H9 (cell line): ENCODE results near the gene NECAB2. TPM values are rescaled to one million over a fixed set of nuclear protein-coding genes. Genes with fewer than 3 reads are reported as not detected.
A peak's percentile ranks its signal among the peaks of the same experiment; 100 is the strongest.

Experiments used
- DNase-seq: peaks from one replicate; pipeline ENCODE4 v3.0.0-alpha.2; 2017
- H2AFZ ChIP-seq: one replicate; pipeline ENCODE4 v1.6.1; 2013; ENCODE audit warnings: mild to moderate bottlenecking, low read length, control low read depth, moderate library complexity
- H2AK5ac ChIP-seq: 2 replicates; pipeline ENCODE4 v1.6.1; 2013; ENCODE audit warnings: low read length, control low read depth, mixed read lengths; ENCODE audit not compliant: insufficient read length
- H2BK120ac ChIP-seq: one replicate; pipeline ENCODE4 v1.6.1; 2013; ENCODE audit warnings: low read depth, mild to moderate bottlenecking, low read length, control low read depth, inconsistent platforms; ENCODE audit not compliant: poor library complexity, severe bottlenecking
- H2BK12ac ChIP-seq: 2 replicates; pipeline ENCODE4 v1.6.1; 2013; ENCODE audit warnings: low read length, control low read depth, mixed read lengths, low read depth; ENCODE audit not compliant: insufficient read length
- H2BK15ac ChIP-seq: 2 replicates; pipeline ENCODE4 v1.6.1; 2013; ENCODE audit warnings: low read depth, low read length, control low read depth
- H2BK20ac ChIP-seq: one replicate; pipeline ENCODE4 v1.6.1; 2013; ENCODE audit warnings: low read depth, mild to moderate bottlenecking, low read length, control low read depth, inconsistent platforms; ENCODE audit not compliant: poor library complexity, severe bottlenecking
- H2BK5ac ChIP-seq: 2 replicates; pipeline ENCODE4 v1.6.1; 2013; ENCODE audit warnings: low read length, control low read depth, mixed read lengths; ENCODE audit not compliant: insufficient read length
- H3K14ac ChIP-seq: 2 replicates; pipeline ENCODE4 v1.6.1; 2013; ENCODE audit warnings: low read length, control low read depth; ENCODE audit not compliant: insufficient read depth
- H3K18ac ChIP-seq: 2 replicates; pipeline ENCODE4 v1.6.1; 2013; ENCODE audit warnings: low read depth, mild to moderate bottlenecking, mixed read lengths, low read length, control low read depth; ENCODE audit not compliant: insufficient read length
- H3K23ac ChIP-seq: 2 replicates; pipeline ENCODE4 v1.6.1; 2013; ENCODE audit warnings: low read length, control low read depth, mixed read lengths, low read depth; ENCODE audit not compliant: insufficient read length
- H3K23me2 ChIP-seq: 2 replicates; pipeline ENCODE4 v1.6.1; 2013; ENCODE audit warnings: low read depth, mild to moderate bottlenecking, mixed read lengths, low read length, control low read depth; ENCODE audit not compliant: insufficient read length, poor library complexity, severe bottlenecking
- H3K27ac ChIP-seq: 2 replicates; pipeline ENCODE4 v1.5.1; 2013; ENCODE audit warnings: low read length, control low read depth, mixed read lengths, low read depth; ENCODE audit not compliant: insufficient read length
- H3K27me3 ChIP-seq: 2 replicates; pipeline ENCODE4 v1.6.1; 2013; ENCODE audit warnings: low read length, control low read depth, inconsistent platforms; ENCODE audit not compliant: insufficient read depth
- H3K4ac ChIP-seq: 2 replicates; pipeline ENCODE4 v1.6.1; 2013; ENCODE audit warnings: low read depth, mild to moderate bottlenecking, control low read depth, inconsistent platforms, low read length, moderate library complexity
- H3K4me1 ChIP-seq: 2 replicates; pipeline ENCODE4 v1.6.1; 2013; ENCODE audit warnings: low read length, control low read depth, inconsistent platforms; ENCODE audit not compliant: insufficient read depth
- H3K4me2 ChIP-seq: 2 replicates; pipeline ENCODE4 v1.6.1; 2013; ENCODE audit warnings: low read length, control low read depth, mixed read lengths; ENCODE audit not compliant: insufficient read length, insufficient read depth
- H3K56ac ChIP-seq: 2 replicates; pipeline ENCODE4 v1.6.1; 2013; ENCODE audit warnings: low read depth, mild to moderate bottlenecking, mixed read lengths, low read length, control low read depth; ENCODE audit not compliant: insufficient read length
- H3K79me1 ChIP-seq: 2 replicates; pipeline ENCODE4 v1.6.1; 2013; ENCODE audit warnings: low read depth, mild to moderate bottlenecking, moderate library complexity, low read length, control low read depth, inconsistent platforms; ENCODE audit not compliant: insufficient read depth, poor library complexity, severe bottlenecking
- H3K79me2 ChIP-seq: 2 replicates; pipeline ENCODE4 v1.6.1; 2013; ENCODE audit warnings: low read length, control low read depth, inconsistent platforms; ENCODE audit not compliant: insufficient read depth
- H3K9ac ChIP-seq: 2 replicates; pipeline ENCODE4 v1.6.1; 2013; ENCODE audit warnings: low read length, control low read depth, mixed read lengths; ENCODE audit not compliant: insufficient read length; ENCODE audit errors: extremely low read depth
- H3K9me3 ChIP-seq: one replicate; pipeline ENCODE4 v1.6.1; 2013; ENCODE audit warnings: low read depth, low read length, inconsistent platforms; ENCODE audit not compliant: control insufficient read depth
- H3T11ph ChIP-seq: one replicate; pipeline ENCODE4 v1.6.1; 2013; ENCODE audit warnings: mild to moderate bottlenecking, low read length, control low read depth, inconsistent platforms
- H4K20me1 ChIP-seq: one replicate; pipeline ENCODE4 v1.6.1; 2013; ENCODE audit not compliant: control insufficient read depth, insufficient read length, insufficient read depth
- H4K5ac ChIP-seq: 2 replicates; pipeline ENCODE4 v1.6.1; 2013; ENCODE audit warnings: low read depth, mild to moderate bottlenecking, mixed read lengths, low read length, control low read depth; ENCODE audit not compliant: insufficient read length
- H4K8ac ChIP-seq: replicated peaks from 2 replicates; pipeline ENCODE4 v1.6.1; 2013; ENCODE audit warnings: low read length, control low read depth, mixed read lengths, low read depth; ENCODE audit not compliant: insufficient read length
- H4K91ac ChIP-seq: 2 replicates; pipeline ENCODE4 v1.6.1; 2013; ENCODE audit warnings: low read depth, mild to moderate bottlenecking, moderate library complexity, mixed read lengths, low read length, control low read depth; ENCODE audit not compliant: insufficient read length
- H3K27ac Mint-ChIP-seq, 3 experiments: 2 replicates in 2 of 3; 3 replicates in 1 of 3; pipeline ENCODE4 v1.8.0; 2020 to 2021; ENCODE audit warnings: mixed read lengths in 3 of 3, mild to moderate bottlenecking in 1 of 3, moderate library complexity in 1 of 3
- H3K27me3 Mint-ChIP-seq: 2 replicates; pipeline ENCODE4 v1.8.0; 2021; ENCODE audit warnings: low read depth, mild to moderate bottlenecking, moderate library complexity, mixed read lengths
- H3K36me3 Mint-ChIP-seq, 3 experiments: 2 replicates in 2 of 3; 3 replicates in 1 of 3; pipeline ENCODE4 v1.8.0; 2020 to 2021; ENCODE audit warnings: low read depth in 3 of 3, mixed read lengths in 3 of 3; ENCODE audit not compliant: insufficient read depth in 1 of 3
- H3K4me1 Mint-ChIP-seq, 2 experiments: 2 replicates each; pipeline ENCODE4 v1.8.0; 2020; ENCODE audit warnings: mixed read lengths in 2 of 2
- H3K4me3 Mint-ChIP-seq, 2 experiments: 2 replicates in 1 of 2; 3 replicates in 1 of 2; pipeline ENCODE4 v1.8.0; 2020 to 2021; ENCODE audit warnings: mild to moderate bottlenecking in 2 of 2, mixed read lengths in 2 of 2, moderate library complexity in 1 of 2
- H3K9me3 Mint-ChIP-seq, 2 experiments: 2 replicates in 1 of 2; 3 replicates in 1 of 2; pipeline ENCODE4 v1.8.0; 2020; ENCODE audit warnings: mild to moderate bottlenecking in 2 of 2, mixed read lengths in 2 of 2, moderate library complexity in 1 of 2
- WGBS: extraction: QIAGEN DNeasy Blood & Tissue Kit; methylation state at CpG from one replicate; pipeline ENCODE4 v1.1.7; 2013; ENCODE audit warnings: missing lambda C conversion rate, low lambda C conversion rate, mixed read lengths; ENCODE audit not compliant: insufficient read length; ENCODE audit errors: extremely low coverage; 5-methylcytosine and 5-hydroxymethylcytosine counted together
- total RNA-seq: library from RNA; stranded (reverse); gene quantifications from 2 replicates; pipeline ENCODE4 v1.2.1, GENCODE V29; 2021
- TF ChIP-seq, protein P1 (sequence below): fragments of 200-600 bp; sonication (generic); conservative IDR thresholded peaks from 3 replicates; pipeline ENCODE4 v1.8.0; 2021; ENCODE audit warnings: antibody characterized with exemption, mild to moderate bottlenecking

NECAB2 gene
- total RNA-seq, 1 experiment from 2014 or later: 12.6 TPM

GRCh38 chr16:83965444-83966152, 2.4 kb upstream of the NECAB2 start:
- no peak overlapping the region for H3T11ph ChIP-seq
- no peak overlapping the region for H4K5ac ChIP-seq
- H3K14ac ChIP-seq: no peak overlapping the region
- peaks cover 12 to 23% of the 10 kb centered on the region in 2 experiments for H3K4me1 Mint-ChIP-seq
- no peak for DNase-seq
- H2BK15ac ChIP-seq: no peak overlapping the region
- H3K27ac ChIP-seq: no peak overlapping the region
- no peak overlapping the region for H4K8ac ChIP-seq
- H3K9ac ChIP-seq: no peak overlapping the region
- no peaks in the 10 kb centered on the region for H3K9me3 ChIP-seq
- peaks cover 2% of the 10 kb centered on the region; the same call in 1 of the 2 replicates for H3K27me3 ChIP-seq
- no peaks in the 10 kb centered on the region for H3K36me3 Mint-ChIP-seq
- peak overlapping the region in 1 of 2 experiments; percentile 25; a peak in 1 of 5 replicates for H3K4me3 Mint-ChIP-seq
- WGBS: no CpG with 5 or more reads among the region's 36 CpGs
- peaks cover 13% of the 10 kb centered on the region for H3K27me3 Mint-ChIP-seq
- TF ChIP-seq, protein P1, sequence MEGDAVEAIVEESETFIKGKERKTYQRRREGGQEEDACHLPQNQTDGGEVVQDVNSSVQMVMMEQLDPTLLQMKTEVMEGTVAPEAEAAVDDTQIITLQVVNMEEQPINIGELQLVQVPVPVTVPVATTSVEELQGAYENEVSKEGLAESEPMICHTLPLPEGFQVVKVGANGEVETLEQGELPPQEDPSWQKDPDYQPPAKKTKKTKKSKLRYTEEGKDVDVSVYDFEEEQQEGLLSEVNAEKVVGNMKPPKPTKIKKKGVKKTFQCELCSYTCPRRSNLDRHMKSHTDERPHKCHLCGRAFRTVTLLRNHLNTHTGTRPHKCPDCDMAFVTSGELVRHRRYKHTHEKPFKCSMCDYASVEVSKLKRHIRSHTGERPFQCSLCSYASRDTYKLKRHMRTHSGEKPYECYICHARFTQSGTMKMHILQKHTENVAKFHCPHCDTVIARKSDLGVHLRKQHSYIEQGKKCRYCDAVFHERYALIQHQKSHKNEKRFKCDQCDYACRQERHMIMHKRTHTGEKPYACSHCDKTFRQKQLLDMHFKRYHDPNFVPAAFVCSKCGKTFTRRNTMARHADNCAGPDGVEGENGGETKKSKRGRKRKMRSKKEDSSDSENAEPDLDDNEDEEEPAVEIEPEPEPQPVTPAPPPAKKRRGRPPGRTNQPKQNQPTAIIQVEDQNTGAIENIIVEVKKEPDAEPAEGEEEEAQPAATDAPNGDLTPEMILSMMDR: no peak
- H2BK12ac ChIP-seq: no peak overlapping the region
- H2AFZ ChIP-seq: no peak overlapping the region
- H4K20me1 ChIP-seq: peaks cover 3% of the 10 kb centered on the region
- no peaks in the 10 kb centered on the region for H3K79me1 ChIP-seq
- H2BK20ac ChIP-seq: no peak overlapping the region
- no peak overlapping the region for H3K18ac ChIP-seq
- no peak overlapping the region for H2BK5ac ChIP-seq
- no peak overlapping the region for H3K56ac ChIP-seq
- H3K79me2 ChIP-seq: no peaks in the 10 kb centered on the region
- H3K23me2 ChIP-seq: peaks cover 6% of the 10 kb centered on the region
- H3K4me2 ChIP-seq: no peak overlapping the region
- H2BK120ac ChIP-seq: no peak overlapping the region
- no peaks in the 10 kb centered on the region for H3K4me1 ChIP-seq
- H3K23ac ChIP-seq: no peak overlapping the region
- no peaks in the 10 kb centered on the region; a peak in 1 of 5 replicates for H3K9me3 Mint-ChIP-seq
- H4K91ac ChIP-seq: no peak overlapping the region
- no peak overlapping the region for H3K4ac ChIP-seq
- H2AK5ac ChIP-seq: no peak overlapping the region
- H3K27ac Mint-ChIP-seq: no peak overlapping the region
